ENCODE results near the gene SLC25A2.
"Not testable (repeated sequence)": the region's sequence is repeated elsewhere in the genome, so short reads cannot be mapped to it uniquely, and the experiment has no call there.

SLC25A2 gene

GRCh38 chr5:141303756-141304155, at the start of gene SLC25A2:
Gene SLC25A2 (minus strand): TSS chr5:141304049. CDS start chr5:141303865, 184 bp downstream.
- DNase-seq: no peak

GRCh38 chr5:141351591-141351990, 47.7 kb upstream of the SLC25A2 start:
- no peak for DNase-seq

GRCh38 chr5:141349917-141350619, 46.2 kb upstream of the SLC25A2 start, which contains the start of gene PCDHGB1:
Gene PCDHGB1 (plus strand): TSS chr5:141350099. CDS start chr5:141350261, 162 bp downstream.
- peak; percentile 34 for DNase-seq

- DNase-seq: not testable (repeated sequence)
Observed at GRCh38 chr5:141346017-141346416, 42.2 kb upstream of the SLC25A2 start.

GRCh38 chr5:141345327-141345726, 41.5 kb upstream of the SLC25A2 start:
- no peak for DNase-seq

GRCh38 chr5:141343953-141344463, 40.2 kb upstream of the SLC25A2 start:
- DNase-seq: no peak

GRCh38 chr5:141343242-141343952, 39.5 kb upstream of the SLC25A2 start, which contains the start of gene PCDHGA3:
Gene PCDHGA3 (plus strand): TSS chr5:141343829. CDS start chr5:141344034, 205 bp downstream.
- DNase-seq: no peak

- DNase-seq: no peak
Observed at GRCh38 chr5:141342773-141343172, 38.9 kb upstream of the SLC25A2 start.

- DNase-seq: not testable (repeated sequence)
Observed at GRCh38 chr5:141340781-141341354, 37.0 kb upstream of the SLC25A2 start.

GRCh38 chr5:141338538-141339306, 34.9 kb upstream of the SLC25A2 start, which contains the start of gene PCDHGA2:
Gene PCDHGA2 (plus strand): TSS chr5:141338760.
- no peak for DNase-seq

- not testable (repeated sequence) for DNase-seq
Observed at GRCh38 chr5:141332571-141332970, 28.7 kb upstream of the SLC25A2 start.

- peak; percentile 38 for DNase-seq
Observed at GRCh38 chr5:141330299-141331080, 26.6 kb upstream of the SLC25A2 start, which contains the start of gene PCDHGA1. Gene PCDHGA1 (plus strand): TSS chr5:141330514.

GRCh38 chr5:141328231-141328630, 24.4 kb upstream of the SLC25A2 start:
- no peak for DNase-seq

- peak; percentile 77 for DNase-seq
Observed at GRCh38 chr5:141326088-141326854, 22.4 kb upstream of the SLC25A2 start.

- no peak for DNase-seq
Observed at GRCh38 chr5:141322261-141322660, 18.4 kb upstream of the SLC25A2 start.

GRCh38 chr5:141320225-141321169, 16.6 kb upstream of the SLC25A2 start, which contains the start of gene TAF7:
Gene TAF7 (minus strand): TSS chr5:141320784. CDS start chr5:141320044, 740 bp downstream.
- peak; percentile 94 for DNase-seq

- no peak for DNase-seq
Observed at GRCh38 chr5:141319699-141320098, 15.8 kb upstream of the SLC25A2 start.

- DNase-seq: no peak
Observed at GRCh38 chr5:141319202-141319601, 15.4 kb upstream of the SLC25A2 start.

- not testable (repeated sequence) for DNase-seq
Observed at GRCh38 chr5:141316963-141317362, 13.1 kb upstream of the SLC25A2 start.
